Panc1 (cell line): ENCODE data around the gene LAMA5. TPM values are rescaled to one million over a fixed set of nuclear protein-coding genes. Genes with fewer than 3 reads are reported as not detected.

Experiments used
- ATAC-seq: fragments of 200-7000 bp; cut with Tn5 transposase; 2 replicates; pipeline ENCODE4 v1.9.1; 2020; ENCODE audit warnings: mild to moderate bottlenecking, moderate library complexity
- BruUV-seq: library from RNA; stranded (reverse); fragments of 400-500 nt; replicated peaks from 2 replicates; lab custom pipeline; 2021; lab: Mats Ljungman, UMichigan
- CTCF ChIA-PET: fragments of 300-600 bp; sonication (Branson Sonifier 250); formaldehyde crosslinking; loops from one replicate; lab custom pipeline; 2022; ENCODE audit warnings: antibody characterized with exemption; lab: Charles Lee
- POLR2A ChIA-PET: fragments of 300-600 bp; sonication (Branson Sonifier 250); formaldehyde crosslinking; loops from one replicate; lab custom pipeline; 2022; ENCODE audit warnings: antibody characterized with exemption; lab: Charles Lee
- DNase-seq: peaks from one replicate; pipeline ENCODE4 v3.0.0-alpha.2; 2010; ENCODE audit warnings: low read depth, low spot score
- H3K27ac ChIP-seq: 2 replicates; pipeline ENCODE4 v1.5.1; 2011; ENCODE audit warnings: mild to moderate bottlenecking, low read length, inconsistent platforms
- H3K27me3 ChIP-seq: fragments of 200-500 bp; sonication (Bioruptor generic); 2 replicates; pipeline ENCODE4 v1.6.0; 2014; ENCODE audit warnings: low read length, inconsistent platforms; ENCODE audit not compliant: control insufficient read depth, insufficient read depth
- H3K36me3 ChIP-seq: fragments of 200-500 bp; sonication (Bioruptor generic); 2 replicates; pipeline ENCODE4 v1.5.1; 2014; ENCODE audit warnings: inconsistent platforms, mild to moderate bottlenecking, low read length, moderate library complexity; ENCODE audit not compliant: control insufficient read depth, insufficient read depth
- H3K4me1 ChIP-seq: 2 replicates; pipeline ENCODE4 v1.5.1; 2011; ENCODE audit warnings: inconsistent platforms, mild to moderate bottlenecking, low read length, moderate library complexity; ENCODE audit not compliant: control insufficient read depth, insufficient read depth
- H3K4me3 ChIP-seq, 2 experiments: 2 replicates each; pipeline ENCODE4 v1.5.1; 2011 to 2012; ENCODE audit warnings: low read depth in 2 of 2, low read length in 2 of 2, mild to moderate bottlenecking in 2 of 2, inconsistent platforms in 1 of 2, moderate library complexity in 1 of 2
- H3K9me3 ChIP-seq: fragments of 200-500 bp; sonication (Bioruptor generic); 2 replicates; pipeline ENCODE4 v1.5.1; 2014; ENCODE audit warnings: low read depth, mild to moderate bottlenecking, inconsistent platforms, low read length, moderate library complexity; ENCODE audit not compliant: control insufficient read depth, insufficient read depth
- CTCF ChIP-seq: fragments of 450-650 bp; IDR thresholded peaks from 2 replicates; pipeline ENCODE4 v1.5.1; 2017; ENCODE audit warnings: mild to moderate bottlenecking
- POLR2AphosphoS5 ChIP-seq: IDR thresholded peaks from 2 replicates; pipeline ENCODE4 v1.6.1; 2012; ENCODE audit warnings: mild to moderate bottlenecking, low read depth, low read length, moderate library complexity
- REST ChIP-seq, 2 experiments: IDR thresholded peaks; 2 replicates each; pipeline ENCODE4 v1.6.1; 2011 to 2012; ENCODE audit warnings: low read depth in 2 of 2, control low read depth in 1 of 2, low read length in 1 of 2, mild to moderate bottlenecking in 1 of 2, moderate library complexity in 1 of 2; ENCODE audit not compliant: insufficient read depth in 1 of 2
- SIN3A ChIP-seq: IDR thresholded peaks from 2 replicates; pipeline ENCODE4 v1.6.1; 2012; ENCODE audit warnings: low read depth, mild to moderate bottlenecking, low read length, moderate library complexity, borderline replicate concordance; ENCODE audit not compliant: insufficient read depth
- TCF7L2 ChIP-seq: IDR thresholded peaks from 2 replicates; pipeline ENCODE4 v1.6.1; 2011; ENCODE audit warnings: mild to moderate bottlenecking, low read depth, low read length, inconsistent platforms
- in situ Hi-C: cut with HindIII; loops from 2 replicates; pipeline ENCODE4 v1.10.0; 2016; ENCODE audit warnings: low sequenced_read_pairs, low pct_unique_long_range_greater_than_20kb
- intact Hi-C: fragments of 100-400 bp; cut with micrococcal nuclease; formaldehyde crosslinking; loops from one replicate; pipeline ENCODE4 v1.10.0; 2022; ENCODE audit not compliant: unreplicated experiment
- total RNA-seq: library from RNA; stranded (reverse); gene quantifications from one replicate; pipeline ENCODE4 v1.2.1, GENCODE V29; 2021; ENCODE audit not compliant: unreplicated experiment

The LAMA5 gene
- total RNA-seq, 1 experiment from 2014 or later, result 497 TPM

- no TSS peak for BruUV-seq
- TF ChIP-seq REST (IDR thresholded peaks at IDR 0.05; ENCODE audit: insufficient read depth in 1 of 2, low read depth in 2 of 2, low read length in 1 of 2), result no peak
- no peak for TF ChIP-seq SIN3A
- H3K27ac ChIP-seq, result no peak overlapping the region
- no peaks in the 10 kb centered on the region for H3K9me3 ChIP-seq
- peaks cover 3% of the 10 kb centered on the region; the same call in 1 of the 2 replicates for H3K36me3 ChIP-seq
- ChIA-PET CTCF (no interaction called here), POLR2A (interaction anchor here (0.6 kb wide), 1 partner anchor 77 kb away, joined by 3 read pairs; no protein-coding TSS in a partner anchor)
- no peaks in the 10 kb centered on the region for H3K27me3 ChIP-seq
- intact Hi-C loops (no loop called here), in situ Hi-C loops (no loop called here)
- DNase-seq (no peak), ATAC-seq (no peak)
- H3K4me3 ChIP-seq, result no peak overlapping the region
- H3K4me1 ChIP-seq, result no peaks in the 10 kb centered on the region
These were observed 75.0 kb downstream of the LAMA5 start for GRCh38 chr20:62292108-62292507.

GRCh38 chr20:62291251-62292066 is 75.7 kb downstream of the LAMA5 start:
- no TSS peak for BruUV-seq
- intact Hi-C loops, result no loop called here
- in situ Hi-C loops, result no loop called here
- no peaks in the 10 kb centered on the region for H3K9me3 ChIP-seq
- ChIA-PET POLR2A (no interaction called here), CTCF (interaction anchor here (0.7 kb wide), 1 partner anchor 20 kb away, joined by 4 read pairs; no protein-coding TSS in a partner anchor)
- no peak overlapping the region for H3K4me3 ChIP-seq
- ATAC-seq (no peak; the same call in 1 of the 2 replicates), DNase-seq (no peak)
- H3K36me3 ChIP-seq, result peaks cover 3% of the 10 kb centered on the region; the same call in 1 of the 2 replicates
- H3K4me1 ChIP-seq, result no peaks in the 10 kb centered on the region
- TF ChIP-seq REST (IDR thresholded peaks at IDR 0.05; ENCODE audit: insufficient read depth in 1 of 2, low read depth in 2 of 2, low read length in 1 of 2) (no peak), TCF7L2 (no peak)
- no peak overlapping the region for H3K27ac ChIP-seq
- no peaks in the 10 kb centered on the region for H3K27me3 ChIP-seq

- intact Hi-C loops (no loop called here), in situ Hi-C loops (no loop called here)
- no peak for TF ChIP-seq REST (IDR thresholded peaks at IDR 0.05; ENCODE audit: insufficient read depth in 1 of 2, low read depth in 2 of 2, low read length in 1 of 2)
- TF ChIP-seq CTCF, result no peak
- no peak for TF ChIP-seq SIN3A
- no peak for TF ChIP-seq POLR2AphosphoS5
- no peak for TF ChIP-seq TCF7L2
- H3K27ac ChIP-seq, result no peak overlapping the region
- H3K4me3 ChIP-seq, result no peak overlapping the region
- CTCF ChIA-PET, result no interaction called here
- H3K36me3 ChIP-seq, result peaks cover 5% of the 10 kb centered on the region
- no peaks in the 10 kb centered on the region for H3K4me1 ChIP-seq
- H3K9me3 ChIP-seq, result no peaks in the 10 kb centered on the region
- POLR2A ChIA-PET, result no interaction called here
- DNase-seq (no peak), ATAC-seq (no peak)
- no TSS peak for BruUV-seq
- H3K27me3 ChIP-seq, result no peaks in the 10 kb centered on the region
These were observed 77.2 kb downstream of the LAMA5 start for GRCh38 chr20:62289898-62290297.
